A549 (cell line): ENCODE data around the gene MYO1E. TPM values are rescaled to one million over a fixed set of nuclear protein-coding genes. Genes with fewer than 3 reads are reported as not detected.
"Not testable (repeated sequence)": the region's sequence is repeated elsewhere in the genome, so short reads cannot be mapped to it uniquely, and the experiment has no call there.

ENCODE experiments used
- ATAC-seq, 2 experiments: fragments of 200-7000 bp in 1 of 2; fragments of >200 bp in 1 of 2; cut with Nextera tagmentation in 1 of 2; cut with Tn5 transposase in 1 of 2; 3 replicates each; pipeline versions ENCODE4 v1.8.0 to v1.9.1; 2018 to 2020; ENCODE audit warnings: mild to moderate bottlenecking in 1 of 2, moderate library complexity in 1 of 2
- CTCF ChIA-PET: fragments of 300-600 bp; sonication (Branson Sonifier 250); formaldehyde crosslinking; extraction: SDS; loops from one replicate; lab custom pipeline; 2021; ENCODE audit warnings: antibody characterized with exemption, inconsistent platforms; lab: Yijun Ruan, JAX
- POLR2A ChIA-PET: fragments of 350-600 bp; formaldehyde crosslinking; extraction: SDS; loops from one replicate; lab custom pipeline; 2021; ENCODE audit warnings: antibody characterized with exemption, inconsistent platforms; lab: Yijun Ruan, JAX
- DNase-seq, 2 experiments: peaks; one replicate each; pipeline versions ENCODE4 v3.0.0 to v3.0.0-alpha.2; 2011 to 2016; ENCODE audit warnings: low read depth in 1 of 2, low spot score in 1 of 2
- FAIRE-seq: peaks from 2 replicates; lab custom pipeline; 2011; peaks lifted over from hg19 to GRCh38; lab: Jason Lieb, UNC
- H3K27ac ChIP-seq, 2 experiments: fragments of >200 bp; sonication (Bioruptor Twin); formaldehyde crosslinking; 3 replicates each; pipeline ENCODE4 v1.5.1; 2016 to 2017
- H3K4me1 ChIP-seq: fragments of >200 bp; sonication (Bioruptor Twin); formaldehyde crosslinking; 3 replicates; pipeline ENCODE4 v1.6.1; 2016
- H3K4me2 ChIP-seq: fragments of >200 bp; sonication (Bioruptor Twin); formaldehyde crosslinking; 3 replicates; pipeline ENCODE4 v1.6.1; 2016
- H3K4me3 ChIP-seq: fragments of >200 bp; sonication (Bioruptor Twin); formaldehyde crosslinking; 3 replicates; pipeline ENCODE4 v1.5.1; 2016
- H3K9me3 ChIP-seq: fragments of >200 bp; sonication (Bioruptor Twin); formaldehyde crosslinking; 3 replicates; pipeline ENCODE4 v1.6.1; 2016
- CBX2 ChIP-seq: fragments of 200-600 bp; sonication (generic); IDR thresholded peaks from 2 replicates; pipeline ENCODE4 v1.6.1; 2016; ENCODE audit warnings: low read depth, mild to moderate bottlenecking, borderline replicate concordance
- CBX8 ChIP-seq: fragments of 200-600 bp; sonication (generic); IDR thresholded peaks from 2 replicates; pipeline ENCODE4 v1.6.1; 2016
- CEBPB ChIP-seq, 2 experiments: fragments of >200 bp in 1 of 2; sonication (Bioruptor Twin) in 1 of 2; formaldehyde crosslinking in 1 of 2; IDR thresholded peaks; 2 replicates each; pipeline ENCODE4 v1.6.1; 2012 to 2016
- FOSB ChIP-seq: fragments of 250-450 bp; sonication (Bioruptor Pico); IDR thresholded peaks from 2 replicates; pipeline ENCODE4 v1.5.0; 2020; ENCODE audit warnings: mild to moderate bottlenecking, moderate library complexity
- FOSL2 ChIP-seq, 2 experiments: fragments of 450-650 bp in 1 of 2; fragments of >200 bp in 1 of 2; sonication (Bioruptor Twin) in 1 of 2; formaldehyde crosslinking; IDR thresholded peaks; 2 replicates each; pipeline versions ENCODE4 v1.5.0 to v1.6.1; 2016 to 2020; ENCODE audit warnings: mild to moderate bottlenecking in 1 of 2, moderate library complexity in 1 of 2
- GATA3 ChIP-seq: IDR thresholded peaks from 2 replicates; pipeline ENCODE4 v1.6.1; 2012; ENCODE audit warnings: borderline replicate concordance
- HDAC2 ChIP-seq: fragments of 200-600 bp; sonication (generic); IDR thresholded peaks from 2 replicates; pipeline ENCODE4 v1.6.1; 2016
- HEYL ChIP-seq: fragments of 250-450 bp; sonication (Bioruptor Pico); IDR thresholded peaks from 2 replicates; pipeline ENCODE4 v1.8.0; 2021; ENCODE audit warnings: mild to moderate bottlenecking, moderate library complexity
- HOXA7 ChIP-seq: fragments of 250-450 bp; sonication (Bioruptor Pico); IDR thresholded peaks from 2 replicates; pipeline ENCODE4 v1.5.0; 2020; ENCODE audit warnings: mild to moderate bottlenecking, moderate library complexity
- JUN ChIP-seq, 2 experiments: fragments of >200 bp; sonication (Bioruptor Twin); formaldehyde crosslinking; IDR thresholded peaks; 2 replicates in 1 of 2; 3 replicates in 1 of 2; pipeline ENCODE4 v1.6.1; 2016 to 2017
- JUNB ChIP-seq: fragments of >200 bp; sonication (Bioruptor Twin); formaldehyde crosslinking; IDR thresholded peaks from 2 replicates; pipeline ENCODE4 v1.6.1; 2016
- MYC ChIP-seq: IDR thresholded peaks from 2 replicates; pipeline ENCODE4 v1.6.1; 2012; ENCODE audit warnings: mild to moderate bottlenecking, inconsistent platforms, low read length, improper control_type of control experiment, borderline replicate concordance
- NPAS2 ChIP-seq: fragments of 250-450 bp; sonication (Bioruptor Pico); IDR thresholded peaks from 2 replicates; pipeline ENCODE4 v1.8.0; 2022; ENCODE audit warnings: mild to moderate bottlenecking, moderate library complexity, borderline replicate concordance
- NR3C1 ChIP-seq: fragments of >200 bp; sonication (Bioruptor Twin); formaldehyde crosslinking; IDR thresholded peaks from 3 replicates; pipeline ENCODE4 v1.6.1; 2017
- POLR2AphosphoS2 ChIP-seq: conservative IDR thresholded peaks from 2 replicates; pipeline ENCODE4 v1.6.1; 2012; ENCODE audit warnings: low read length, improper control_type of control experiment, inconsistent platforms
- SMC3 ChIP-seq: fragments of >200 bp; sonication (Bioruptor Twin); formaldehyde crosslinking; IDR thresholded peaks from 3 replicates; pipeline ENCODE4 v1.6.1; 2018; ENCODE audit warnings: inconsistent platforms
- TP53 ChIP-seq: fragments of 250-450 bp; sonication (Bioruptor Pico); IDR thresholded peaks from 2 replicates; pipeline ENCODE4 v1.5.0; 2021; ENCODE audit warnings: mild to moderate bottlenecking, moderate library complexity
- ZSCAN20 ChIP-seq: fragments of 250-450 bp; sonication (Bioruptor Pico); IDR thresholded peaks from 2 replicates; pipeline ENCODE4 v1.8.0; 2022; ENCODE audit warnings: mild to moderate bottlenecking, moderate library complexity
- WGBS: methylation state at CpG from one replicate; pipeline ENCODE4 v1.1.6; 2017; ENCODE audit errors: missing lambda C conversion rate; 5-methylcytosine and 5-hydroxymethylcytosine counted together
- polyA plus RNA-seq, 4 experiments: library from polyadenylated mRNA; depleted of rRNA in 3 of 4; stranded (reverse); fragments of >200 nt; fragmentation: RNase III in 1 of 4; extraction: RNeasy Plus Mini Kit Qiagen cat#74134 plus additional on column Dnase treatment in 1 of 4; gene quantifications; 2 replicates in 3 of 4; 3 replicates in 1 of 4; pipeline ENCODE4 v1.2.3, GENCODE V29; 2011 to 2017
- TF ChIP-seq, protein P1 (sequence below): fragments of 200-600 bp; sonication (generic); IDR thresholded peaks from 2 replicates; pipeline ENCODE4 v1.6.1; 2016; ENCODE audit warnings: antibody characterized with exemption, mild to moderate bottlenecking, moderate library complexity
- TF ChIP-seq, protein P2 (sequence below): IDR thresholded peaks from 2 replicates; pipeline ENCODE4 v1.6.1; 2012
- TF ChIP-seq, protein P3 (sequence below): fragments of 250-450 bp; sonication (Bioruptor Pico); IDR thresholded peaks from 2 replicates; pipeline ENCODE4 v1.5.0; 2021; ENCODE audit warnings: mild to moderate bottlenecking, moderate library complexity, borderline replicate concordance
- TF ChIP-seq, protein P4 (sequence below): fragments of >200 bp; sonication (Bioruptor Twin); formaldehyde crosslinking; IDR thresholded peaks from 2 replicates; pipeline ENCODE4 v1.6.1; 2016

MYO1E gene
- polyA plus RNA-seq, 2 of the 4 experiments (the other 2 are of a cell fraction), result 202 to 497 TPM

DNA sequence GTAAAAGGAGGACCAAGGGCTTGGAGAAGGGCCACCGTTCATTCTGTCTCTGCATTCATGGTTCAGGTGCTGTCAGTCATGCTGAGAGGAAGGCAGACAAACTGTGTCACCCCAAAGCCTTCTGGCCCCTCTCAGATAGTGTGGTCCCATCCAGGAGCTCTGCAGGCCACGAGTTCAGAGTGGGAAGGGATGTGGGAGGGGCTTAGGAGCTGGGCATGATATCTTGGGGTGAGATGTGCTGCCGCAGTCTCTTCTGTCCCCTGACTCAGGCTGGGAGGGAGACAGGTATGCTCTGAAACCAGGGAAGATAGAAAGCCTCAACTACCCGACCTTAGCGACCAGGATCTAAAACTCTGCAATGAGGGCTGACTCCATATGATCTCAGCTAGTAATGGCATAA lies 19.6 kb upstream of the MYO1E start (continued):
- TF ChIP-seq POLR2AphosphoS2 (no peak), JUN (IDR thresholded peaks at IDR 0.05) (no peak), NR3C1 (no peak)

DNA sequence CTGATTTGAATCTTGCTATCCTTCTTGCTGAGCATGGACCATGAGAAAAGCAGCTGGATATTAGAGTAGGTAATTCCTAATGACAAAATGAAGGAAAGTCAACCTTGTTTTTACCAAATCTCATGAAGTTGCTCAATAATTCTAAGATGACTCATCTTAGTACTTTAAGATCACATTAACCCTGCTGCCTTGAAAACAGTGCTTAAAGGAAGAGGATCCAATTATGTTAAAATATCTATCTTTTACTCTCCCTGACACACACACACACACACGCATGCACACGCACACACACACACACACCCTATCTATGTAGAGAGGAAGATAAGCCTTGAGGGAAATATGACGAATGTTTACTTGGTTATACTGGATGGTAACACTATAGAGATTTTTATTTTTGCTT lies 16.0 kb upstream of the MYO1E start:
- CTCF ChIA-PET, result interaction anchor here (1.2 to 1.9 kb wide), 4 partner anchors 12 to 140 kb away, joined by 4 to 5 read pairs (median 4); no protein-coding TSS in a partner anchor
- Histone ChIP-seq H3K9me3 (no peaks in the 10 kb centered on the region), H3K27ac (peak overlapping the region; percentile 39 to 65), H3K4me3 (no peak overlapping the region), H3K4me2 (peak overlapping the region; percentile 28), H3K4me1 (peaks cover 16% of the 10 kb centered on the region)
- peak; percentile 67; a peak in 5 of 6 replicates for ATAC-seq
- POLR2A ChIA-PET, result no interaction called here
- 44% methylated on average over 3 of the region's 3 CpGs for WGBS
- FAIRE-seq, result peak; percentile 98
- DNase-seq, result peak; percentile 53 to 71
- TF ChIP-seq HDAC2 (no peak), FOSL2 (IDR thresholded peaks at IDR 0.05) (peak; percentile 87), FOSL2 (CRISPR knock-in tag; IDR thresholded peaks at IDR 0.05) (peak; percentile 96), MYC (no peak), JUN (IDR thresholded peaks at IDR 0.05) (no peak), HOXA7 (0 out of 2 replicates have a peak, but pooled peaks have one; percentile 34), GATA3 (no peak), SMC3 (no peak), ZSCAN20 (no peak), CEBPB (IDR thresholded peaks at IDR 0.05) (peak; percentile 94 to 97), CBX8 (no peak), NPAS2 (CRISPR knock-in tag) (no peak), HEYL (CRISPR knock-in tag) (no peak), FOSB (CRISPR knock-in tag) (no peak), TP53 (no peak), CBX2 (no peak), JUNB (peak; percentile 66; the same call in 1 of the 2 replicates)
- TF ChIP-seq, protein P1, sequence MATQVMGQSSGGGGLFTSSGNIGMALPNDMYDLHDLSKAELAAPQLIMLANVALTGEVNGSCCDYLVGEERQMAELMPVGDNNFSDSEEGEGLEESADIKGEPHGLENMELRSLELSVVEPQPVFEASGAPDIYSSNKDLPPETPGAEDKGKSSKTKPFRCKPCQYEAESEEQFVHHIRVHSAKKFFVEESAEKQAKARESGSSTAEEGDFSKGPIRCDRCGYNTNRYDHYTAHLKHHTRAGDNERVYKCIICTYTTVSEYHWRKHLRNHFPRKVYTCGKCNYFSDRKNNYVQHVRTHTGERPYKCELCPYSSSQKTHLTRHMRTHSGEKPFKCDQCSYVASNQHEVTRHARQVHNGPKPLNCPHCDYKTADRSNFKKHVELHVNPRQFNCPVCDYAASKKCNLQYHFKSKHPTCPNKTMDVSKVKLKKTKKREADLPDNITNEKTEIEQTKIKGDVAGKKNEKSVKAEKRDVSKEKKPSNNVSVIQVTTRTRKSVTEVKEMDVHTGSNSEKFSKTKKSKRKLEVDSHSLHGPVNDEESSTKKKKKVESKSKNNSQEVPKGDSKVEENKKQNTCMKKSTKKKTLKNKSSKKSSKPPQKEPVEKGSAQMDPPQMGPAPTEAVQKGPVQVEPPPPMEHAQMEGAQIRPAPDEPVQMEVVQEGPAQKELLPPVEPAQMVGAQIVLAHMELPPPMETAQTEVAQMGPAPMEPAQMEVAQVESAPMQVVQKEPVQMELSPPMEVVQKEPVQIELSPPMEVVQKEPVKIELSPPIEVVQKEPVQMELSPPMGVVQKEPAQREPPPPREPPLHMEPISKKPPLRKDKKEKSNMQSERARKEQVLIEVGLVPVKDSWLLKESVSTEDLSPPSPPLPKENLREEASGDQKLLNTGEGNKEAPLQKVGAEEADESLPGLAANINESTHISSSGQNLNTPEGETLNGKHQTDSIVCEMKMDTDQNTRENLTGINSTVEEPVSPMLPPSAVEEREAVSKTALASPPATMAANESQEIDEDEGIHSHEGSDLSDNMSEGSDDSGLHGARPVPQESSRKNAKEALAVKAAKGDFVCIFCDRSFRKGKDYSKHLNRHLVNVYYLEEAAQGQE, result no peak
- TF ChIP-seq, protein P2, sequence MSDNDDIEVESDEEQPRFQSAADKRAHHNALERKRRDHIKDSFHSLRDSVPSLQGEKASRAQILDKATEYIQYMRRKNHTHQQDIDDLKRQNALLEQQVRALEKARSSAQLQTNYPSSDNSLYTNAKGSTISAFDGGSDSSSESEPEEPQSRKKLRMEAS, result peak; percentile 30; the same call in 1 of the 2 replicates
- TF ChIP-seq, protein P3, sequence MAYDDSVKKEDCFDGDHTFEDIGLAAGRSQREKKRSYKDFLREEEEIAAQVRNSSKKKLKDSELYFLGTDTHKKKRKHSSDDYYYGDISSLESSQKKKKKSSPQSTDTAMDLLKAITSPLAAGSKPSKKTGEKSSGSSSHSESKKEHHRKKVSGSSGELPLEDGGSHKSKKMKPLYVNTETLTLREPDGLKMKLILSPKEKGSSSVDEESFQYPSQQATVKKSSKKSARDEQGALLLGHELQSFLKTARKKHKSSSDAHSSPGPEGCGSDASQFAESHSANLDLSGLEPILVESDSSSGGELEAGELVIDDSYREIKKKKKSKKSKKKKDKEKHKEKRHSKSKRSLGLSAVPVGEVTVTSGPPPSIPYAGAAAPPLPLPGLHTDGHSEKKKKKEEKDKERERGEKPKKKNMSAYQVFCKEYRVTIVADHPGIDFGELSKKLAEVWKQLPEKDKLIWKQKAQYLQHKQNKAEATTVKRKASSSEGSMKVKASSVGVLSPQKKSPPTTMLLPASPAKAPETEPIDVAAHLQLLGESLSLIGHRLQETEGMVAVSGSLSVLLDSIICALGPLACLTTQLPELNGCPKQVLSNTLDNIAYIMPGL (CRISPR knock-in tag), result no peak
- TF ChIP-seq, protein P4, sequence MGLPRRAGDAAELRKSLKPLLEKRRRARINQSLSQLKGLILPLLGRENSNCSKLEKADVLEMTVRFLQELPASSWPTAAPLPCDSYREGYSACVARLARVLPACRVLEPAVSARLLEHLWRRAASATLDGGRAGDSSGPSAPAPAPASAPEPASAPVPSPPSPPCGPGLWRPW, result 0 out of 2 replicates have a peak, but pooled peaks have one; percentile 39
- TF ChIP-seq, all 56 proteins: peak for 6

DNA sequence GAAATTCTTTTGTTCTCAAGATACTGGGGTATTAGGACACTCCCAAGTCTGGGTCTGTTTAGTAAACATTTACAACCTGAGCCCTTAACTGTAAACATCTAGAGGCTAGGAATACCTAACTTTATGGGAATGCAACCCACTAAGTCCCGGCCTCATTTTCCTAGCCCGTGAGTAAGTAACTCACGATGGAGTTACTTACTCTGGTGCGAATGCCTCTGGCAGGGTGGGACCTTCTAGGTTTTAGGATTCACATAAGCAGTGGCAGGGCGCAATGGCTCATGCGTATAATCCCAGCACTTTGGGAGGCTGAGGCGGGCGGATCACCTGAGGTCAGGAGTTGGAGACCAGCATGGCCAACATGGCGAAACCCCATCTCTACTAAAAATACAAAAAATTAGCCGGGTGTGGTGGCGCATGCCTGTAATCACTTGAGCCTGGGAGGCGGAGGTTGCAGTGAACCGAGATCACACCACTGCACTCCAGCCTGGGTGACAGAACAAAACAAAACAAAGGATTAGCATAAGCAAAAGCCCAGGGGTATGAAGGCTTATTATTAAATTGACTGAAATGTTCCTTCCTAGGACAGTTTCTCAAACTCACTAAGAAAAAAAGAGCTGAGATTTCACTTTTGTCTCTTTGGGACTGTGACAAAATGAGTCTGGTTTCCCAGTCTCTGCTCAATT lies 14.7 kb upstream of the MYO1E start:
- ChIA-PET POLR2A (interaction anchor here (0.9 kb wide), 1 partner anchor 15 kb away, joined by 4 read pairs; the partner anchor contains the start of gene MYO1E), CTCF (interaction anchor here (0.6 to 1.8 kb wide), 5 partner anchors 28 to 140 kb away, joined by 3 to 4 read pairs (median 3); no protein-coding TSS in a partner anchor)
- H3K9me3 ChIP-seq, ATAC-seq, H3K4me2 ChIP-seq, DNase-seq, H3K4me3 ChIP-seq, FAIRE-seq: not testable (repeated sequence)
- WGBS, result 95% methylated on average over 13 of the region's 13 CpGs
- Histone ChIP-seq H3K27ac (peak overlapping the region in 1 of 2 experiments; percentile 65; a peak in 3 of 6 replicates), H3K4me1 (peaks cover 16% of the 10 kb centered on the region)
